GM12864 (cell line): ENCODE data around the gene DMTF1.

Experiments used
- DNase-seq: peaks from one replicate; pipeline ENCODE4 v3.0.0-alpha.2; 2011; ENCODE audit warnings: low read depth
- H3K4me3 ChIP-seq: 2 replicates; pipeline ENCODE4 v1.5.1; 2011; ENCODE audit warnings: mild to moderate bottlenecking, low read depth, low read length, control low read depth
- TF ChIP-seq, protein P1 (sequence below): IDR thresholded peaks from 2 replicates; pipeline ENCODE4 v1.5.1; 2011; ENCODE audit warnings: low read depth, mild to moderate bottlenecking, moderate library complexity, low read length, control low read depth, inconsistent platforms; ENCODE audit errors: missing control alignments

DMTF1 gene

GRCh38 chr7:87129332-87129731 is 22.9 kb upstream of the DMTF1 start:
- DNase-seq: no peak
- TF ChIP-seq, protein P1, sequence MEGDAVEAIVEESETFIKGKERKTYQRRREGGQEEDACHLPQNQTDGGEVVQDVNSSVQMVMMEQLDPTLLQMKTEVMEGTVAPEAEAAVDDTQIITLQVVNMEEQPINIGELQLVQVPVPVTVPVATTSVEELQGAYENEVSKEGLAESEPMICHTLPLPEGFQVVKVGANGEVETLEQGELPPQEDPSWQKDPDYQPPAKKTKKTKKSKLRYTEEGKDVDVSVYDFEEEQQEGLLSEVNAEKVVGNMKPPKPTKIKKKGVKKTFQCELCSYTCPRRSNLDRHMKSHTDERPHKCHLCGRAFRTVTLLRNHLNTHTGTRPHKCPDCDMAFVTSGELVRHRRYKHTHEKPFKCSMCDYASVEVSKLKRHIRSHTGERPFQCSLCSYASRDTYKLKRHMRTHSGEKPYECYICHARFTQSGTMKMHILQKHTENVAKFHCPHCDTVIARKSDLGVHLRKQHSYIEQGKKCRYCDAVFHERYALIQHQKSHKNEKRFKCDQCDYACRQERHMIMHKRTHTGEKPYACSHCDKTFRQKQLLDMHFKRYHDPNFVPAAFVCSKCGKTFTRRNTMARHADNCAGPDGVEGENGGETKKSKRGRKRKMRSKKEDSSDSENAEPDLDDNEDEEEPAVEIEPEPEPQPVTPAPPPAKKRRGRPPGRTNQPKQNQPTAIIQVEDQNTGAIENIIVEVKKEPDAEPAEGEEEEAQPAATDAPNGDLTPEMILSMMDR: no peak
- no peak overlapping the region for H3K4me3 ChIP-seq

DNA sequence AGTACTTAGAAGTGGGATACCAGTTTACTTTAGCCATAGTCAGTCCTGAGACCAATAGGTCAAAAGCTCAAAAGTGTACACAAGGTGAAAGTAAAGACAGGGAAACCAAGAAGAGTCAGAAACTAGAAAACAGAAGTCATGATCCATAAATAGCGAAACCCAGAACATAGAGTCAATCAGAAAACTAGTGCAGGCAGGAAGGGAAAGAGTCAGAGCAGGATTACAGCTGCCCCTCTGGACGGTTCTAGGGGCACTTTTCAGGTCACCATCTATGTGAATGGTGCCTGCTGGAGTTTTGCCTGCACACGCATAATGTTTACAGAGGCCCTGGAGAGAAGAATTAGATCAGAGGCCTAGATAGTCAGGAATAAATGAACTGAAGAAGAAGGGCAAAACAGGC is 22.4 kb upstream of the DMTF1 start:
- DNase-seq: peak; percentile 47
- H3K4me3 ChIP-seq: no peak overlapping the region
- TF ChIP-seq, protein P1: no peak

GRCh38 chr7:87131771-87132170 is 20.5 kb upstream of the DMTF1 start:
- H3K4me3 ChIP-seq: no peak overlapping the region

DNA sequence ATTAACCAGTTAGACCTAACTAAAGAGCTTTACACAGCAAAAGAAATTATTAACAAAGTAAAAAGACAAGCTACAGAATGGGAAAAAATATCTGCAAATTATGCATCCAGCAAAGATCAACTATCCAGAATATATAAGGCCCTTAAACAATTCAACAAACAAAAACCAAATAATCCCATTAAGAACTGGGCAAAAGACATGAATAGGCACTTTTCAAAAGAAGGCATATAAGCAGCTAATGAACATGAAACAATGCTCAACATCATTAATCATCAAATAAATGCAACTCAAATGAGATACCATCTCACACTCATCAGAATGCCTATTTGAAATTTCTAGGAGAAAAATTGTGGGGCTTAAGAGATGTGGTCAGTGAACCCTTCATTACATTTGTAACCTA is 15.0 kb upstream of the DMTF1 start:
- TF ChIP-seq, protein P1: no peak
- H3K4me3 ChIP-seq: no peak overlapping the region
- DNase-seq: no peak

More at GRCh38 chr7:87131771-87132170, 20.5 kb upstream of the DMTF1 start:
- TF ChIP-seq, protein P1: no peak
- DNase-seq: no peak

GRCh38 chr7:87139514-87139913 is 12.7 kb upstream of the DMTF1 start:
- TF ChIP-seq, protein P1: no peak

GRCh38 chr7:87140271-87140748 is 11.9 kb upstream of the DMTF1 start:
- TF ChIP-seq, protein P1: no peak
- no peak overlapping the region for H3K4me3 ChIP-seq
- no peak for DNase-seq

More at GRCh38 chr7:87139514-87139913, 12.7 kb upstream of the DMTF1 start:
- H3K4me3 ChIP-seq: no peak overlapping the region
- no peak for DNase-seq

DNA sequence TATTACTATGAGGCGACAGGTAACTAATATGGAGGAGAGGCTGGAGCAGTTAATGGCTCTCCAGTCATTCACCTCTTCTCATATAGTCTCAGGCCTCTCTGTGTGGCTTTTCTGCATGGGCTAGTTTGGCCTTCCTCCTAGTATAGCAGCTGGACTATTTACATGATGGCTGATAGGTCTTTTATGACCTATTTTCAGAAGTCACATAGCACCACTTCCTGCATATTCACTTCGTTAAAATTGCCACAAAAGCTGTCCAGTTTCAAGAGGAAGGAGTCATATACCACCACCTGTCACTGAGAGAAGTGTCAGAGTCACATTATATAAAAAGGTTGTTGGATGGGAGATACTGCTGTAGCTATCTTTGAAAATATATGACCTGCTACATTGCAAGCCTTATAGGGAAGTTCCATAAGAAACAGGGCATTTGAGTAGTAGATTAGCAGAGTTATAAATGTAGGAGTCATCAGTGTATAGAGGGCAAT is 8.0 kb upstream of the DMTF1 start:
- TF ChIP-seq, protein P1: no peak
- peak; percentile 78 for DNase-seq
- no peak overlapping the region for H3K4me3 ChIP-seq
